HG03135 (cell line): ENCODE results near the gene GNB1.
A peak's percentile ranks its signal among the peaks of the same experiment; 100 is the strongest.

Experiments
- ATAC-seq: cut with Tn5 transposase; IDR thresholded peaks from one replicate; pipeline ENCODE4 v1.9.1; 2021; ENCODE audit warnings: mild to moderate bottlenecking, moderate library complexity; ENCODE audit not compliant: unreplicated experiment

The GNB1 gene

GRCh38 chr1:1786836-1787605 lies 103.9 kb downstream of the GNB1 start:
- ATAC-seq: no peak

DNA sequence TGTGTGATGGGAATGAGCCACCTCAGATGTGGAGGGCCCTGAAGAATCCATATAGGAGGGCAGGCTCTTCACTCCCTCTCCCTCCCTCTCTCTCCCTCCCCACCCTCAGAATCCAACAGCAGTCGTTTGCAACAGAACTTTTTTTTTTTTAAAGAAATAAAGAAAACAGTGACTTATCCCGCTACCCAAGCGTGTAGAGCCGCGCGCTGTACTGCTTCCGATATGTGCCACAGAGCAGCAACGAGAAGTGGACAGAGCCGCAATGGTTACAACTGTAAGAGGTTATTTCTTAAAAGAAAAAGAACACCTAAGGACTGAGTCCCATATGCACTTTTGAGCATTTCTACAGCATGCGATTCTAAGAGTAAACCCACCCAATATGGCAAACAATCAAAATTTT lies 105.2 kb downstream of the GNB1 start:
- ATAC-seq: no peak

DNA sequence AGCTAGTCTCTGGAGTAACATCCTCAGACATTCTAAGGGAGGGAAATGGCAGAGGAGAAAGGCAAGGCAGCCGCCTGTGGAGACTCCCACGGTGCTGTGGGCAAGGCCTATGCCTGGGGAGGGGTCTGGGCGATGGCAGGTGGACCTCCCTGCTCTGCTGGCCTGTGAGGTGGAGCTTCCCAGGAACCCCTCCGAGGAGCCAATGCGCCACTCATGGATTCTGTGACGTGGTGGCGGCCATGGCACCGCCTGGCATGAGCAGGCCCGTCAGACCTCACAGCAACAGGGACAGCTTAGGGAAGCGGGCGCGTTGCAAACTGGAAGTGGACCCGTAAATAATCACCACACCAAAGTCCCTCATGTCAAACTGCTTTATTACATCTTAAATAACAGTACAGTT lies 106.0 kb downstream of the GNB1 start:
- ATAC-seq: no peak

DNA sequence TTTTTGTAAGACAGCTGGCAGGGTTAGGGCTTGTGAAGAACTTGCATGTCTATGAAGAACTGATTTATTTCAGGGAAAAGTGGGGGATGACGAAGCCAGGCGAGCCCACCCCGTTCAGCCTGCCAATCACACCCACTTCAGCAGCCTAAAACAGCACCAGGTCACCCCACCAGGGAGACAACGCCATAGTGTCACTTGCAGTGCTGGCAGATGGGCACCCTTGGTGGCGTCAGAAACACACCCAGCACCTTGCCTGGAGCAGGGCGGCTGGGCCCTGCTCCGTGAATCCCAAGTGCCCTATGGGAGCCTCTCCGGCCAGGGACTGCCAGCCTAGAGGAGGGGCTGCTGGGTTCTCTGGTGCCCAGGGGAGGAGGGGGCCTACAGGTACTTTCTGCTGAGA lies 107.6 kb downstream of the GNB1 start:
- no peak for ATAC-seq

DNA sequence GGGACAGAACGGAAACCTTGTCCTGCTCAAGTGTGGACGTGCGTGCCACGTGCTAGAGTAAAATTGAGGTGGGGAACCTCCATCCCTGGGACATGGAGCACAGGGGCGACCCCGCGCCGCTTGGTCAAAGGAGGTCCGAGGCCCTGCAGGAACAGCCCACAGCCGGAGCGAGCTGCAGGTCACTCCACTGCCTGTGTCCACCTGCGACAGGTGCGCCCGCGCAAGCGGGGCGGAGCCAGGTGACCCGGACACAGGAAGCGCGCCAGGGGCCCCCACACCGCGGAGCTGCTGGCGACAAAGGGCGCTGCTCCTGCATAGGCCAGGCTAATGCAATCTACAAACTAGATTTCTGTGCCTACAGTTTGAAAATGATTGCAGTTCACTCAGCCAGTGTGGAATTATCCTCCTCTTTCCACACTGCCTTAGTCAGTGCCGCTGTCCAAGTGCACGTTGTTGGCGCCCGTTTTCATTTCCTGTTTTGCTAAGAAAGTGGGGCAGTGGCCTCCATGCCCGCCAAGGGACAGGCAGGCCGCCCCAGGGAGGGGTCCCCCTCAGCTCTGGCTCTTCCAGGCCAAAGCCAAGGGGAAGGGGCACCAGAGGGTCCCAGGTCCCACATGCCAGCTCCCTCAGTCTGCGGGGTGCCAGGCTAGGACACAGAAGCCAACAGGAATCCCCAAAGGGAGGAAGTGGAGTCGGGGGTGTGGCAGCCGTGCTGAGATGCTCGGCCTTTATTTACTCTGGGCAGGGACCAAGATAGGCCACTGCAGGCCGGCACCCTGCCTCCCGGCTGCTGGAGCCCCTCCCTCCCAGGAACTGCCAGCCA lies 108.3 kb downstream of the GNB1 start:
- no peak for ATAC-seq

- ATAC-seq: no peak
Measured at GRCh38 chr1:1781526-1781903, 109.4 kb downstream of the GNB1 start.

DNA sequence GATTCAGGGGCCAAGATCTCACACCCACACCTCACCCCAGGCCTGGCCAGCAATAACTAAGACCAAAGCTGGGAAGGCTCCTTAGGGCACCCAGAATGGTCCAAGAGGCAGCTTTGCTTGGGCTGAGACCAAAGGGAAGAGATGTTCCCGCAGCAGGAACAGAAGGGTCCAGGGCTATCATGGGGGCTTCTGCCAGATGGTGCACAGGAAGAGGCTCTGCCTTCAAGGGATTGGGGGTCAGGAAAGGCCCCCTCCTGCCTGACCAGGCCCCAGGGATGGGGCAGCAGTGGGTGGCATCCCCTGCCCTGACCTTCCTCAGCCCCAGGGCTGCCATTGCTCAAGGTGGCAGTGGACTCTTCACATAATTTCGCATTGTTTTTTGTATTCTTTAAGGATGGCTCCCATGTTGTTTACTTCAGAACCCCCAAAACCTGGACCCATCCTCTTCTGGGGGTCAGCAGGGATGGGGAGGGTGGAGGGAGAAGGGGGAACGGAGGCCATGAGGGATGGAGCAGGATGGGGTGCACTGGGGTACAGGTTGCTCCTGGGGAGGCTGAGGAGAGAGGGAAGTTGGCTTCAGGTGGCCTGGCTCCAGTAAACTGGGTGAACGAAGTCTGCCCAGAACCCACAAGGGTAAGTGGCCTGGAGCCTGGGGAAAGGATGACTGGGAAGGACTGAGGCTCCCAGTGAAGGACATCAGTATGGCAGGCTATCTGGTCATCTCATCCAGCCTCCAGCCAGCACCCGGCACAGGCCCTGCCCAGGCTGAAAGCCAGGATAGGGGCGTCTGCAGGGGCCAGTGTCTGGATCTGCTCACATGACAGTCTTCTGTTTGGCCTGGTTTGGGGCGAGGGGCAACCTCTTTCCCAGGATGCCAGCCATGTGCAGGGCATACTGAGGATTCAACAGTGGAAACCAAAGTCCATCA lies 110.0 kb downstream of the GNB1 start:
- ATAC-seq: no peak

DNA sequence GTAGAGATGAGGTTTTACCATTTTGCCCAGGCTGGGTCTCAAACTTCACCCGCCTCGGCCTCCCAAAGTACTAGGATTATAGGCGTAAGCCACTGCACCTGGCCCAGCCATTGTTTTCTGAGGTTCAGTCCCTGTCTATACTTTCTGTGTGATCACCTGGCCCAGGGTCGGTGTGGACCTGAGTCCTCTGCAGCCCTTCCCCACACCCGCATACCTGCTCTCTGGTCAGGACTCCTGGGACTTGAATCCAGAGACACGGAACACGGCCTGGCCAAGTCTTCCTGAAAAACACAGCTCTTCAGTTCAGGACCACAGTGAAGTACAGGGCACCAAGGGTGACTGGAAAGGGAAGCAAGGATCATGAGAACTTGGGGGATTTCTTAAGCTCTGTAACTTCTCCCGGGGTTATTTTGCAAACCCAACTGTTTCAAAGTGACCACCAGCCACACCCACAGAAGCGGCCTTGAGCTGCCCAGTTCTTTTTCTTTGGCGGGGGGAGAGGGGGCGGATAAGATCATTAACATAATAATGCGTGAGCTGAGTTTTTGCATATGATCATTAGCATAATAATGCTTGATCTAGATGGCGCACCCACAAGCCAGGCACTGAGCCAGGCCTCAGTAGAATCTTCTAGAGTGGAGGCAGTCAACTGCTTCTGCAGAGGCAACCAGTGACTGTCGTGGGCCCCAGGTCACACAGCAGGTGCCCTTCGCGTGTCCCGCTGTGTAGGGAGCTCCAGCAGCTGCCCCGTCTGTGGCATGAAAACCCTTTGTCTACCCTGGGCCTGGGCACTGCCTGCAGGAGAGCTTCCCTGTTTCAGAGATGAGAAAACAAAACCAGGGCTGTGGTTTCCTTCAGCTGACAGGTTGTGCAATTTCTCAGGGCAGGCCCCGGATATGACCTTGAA lies 110.9 kb downstream of the GNB1 start:
- ATAC-seq: peak; percentile 32

DNA sequence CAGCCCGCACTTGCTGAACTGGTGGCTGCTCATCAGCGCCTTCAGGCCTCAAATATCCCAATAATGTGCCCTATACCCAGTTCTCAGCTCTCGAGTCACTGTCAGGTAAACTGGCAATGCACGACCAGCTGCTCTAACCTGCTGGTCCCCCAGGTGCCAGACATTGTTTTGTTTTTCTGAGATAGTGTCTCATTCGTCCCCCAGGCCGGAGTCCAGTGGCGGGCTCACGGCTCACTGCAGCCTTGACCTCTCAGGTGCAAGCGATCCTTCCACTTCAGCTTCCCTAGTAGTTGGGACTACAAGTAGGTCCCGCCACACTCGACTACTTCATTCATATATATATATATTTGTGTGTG lies 111.6 kb downstream of the GNB1 start:
- ATAC-seq: no peak

DNA sequence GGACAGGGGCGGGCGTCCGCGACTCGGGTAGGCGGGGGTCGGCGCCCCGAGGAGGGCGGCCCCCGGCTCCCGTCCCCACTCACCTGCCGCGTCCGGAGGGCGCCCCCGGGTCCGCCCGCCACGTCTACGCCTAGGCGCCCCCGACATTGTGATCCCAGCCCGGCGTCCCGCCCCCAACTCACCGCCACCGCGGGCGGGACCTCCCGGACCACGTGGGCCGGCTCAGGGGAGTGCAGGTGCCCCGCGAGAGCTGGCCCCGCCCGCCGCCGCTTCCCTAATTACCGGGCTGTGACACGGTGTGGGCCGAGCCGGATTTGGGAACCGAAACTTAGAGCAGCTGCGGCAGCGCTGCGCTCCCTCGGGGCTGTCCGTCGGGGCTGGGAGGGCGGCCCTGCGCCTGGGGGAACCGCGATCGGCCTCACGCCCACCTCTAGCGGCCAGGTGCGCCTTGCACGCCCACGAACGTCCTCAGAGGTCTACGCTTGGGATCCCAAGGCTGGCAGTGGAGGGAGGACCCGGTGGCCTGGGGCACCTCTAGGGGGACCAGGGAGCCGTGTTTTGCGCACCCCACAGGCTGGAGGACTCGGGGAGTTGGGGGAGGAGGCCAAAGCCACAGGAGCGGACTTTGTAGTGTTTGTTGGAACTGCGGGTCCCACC lies 112.1 kb downstream of the GNB1 start:
- ATAC-seq: peak; percentile 66

GRCh38 chr1:1777950-1778662 lies 112.8 kb downstream of the GNB1 start, which contains the start of gene NADK:
NADK (minus strand) TSS chr1:1778470; CDS start chr1:1765406, 13,064 bp downstream.
- ATAC-seq: peak; percentile 32

DNA sequence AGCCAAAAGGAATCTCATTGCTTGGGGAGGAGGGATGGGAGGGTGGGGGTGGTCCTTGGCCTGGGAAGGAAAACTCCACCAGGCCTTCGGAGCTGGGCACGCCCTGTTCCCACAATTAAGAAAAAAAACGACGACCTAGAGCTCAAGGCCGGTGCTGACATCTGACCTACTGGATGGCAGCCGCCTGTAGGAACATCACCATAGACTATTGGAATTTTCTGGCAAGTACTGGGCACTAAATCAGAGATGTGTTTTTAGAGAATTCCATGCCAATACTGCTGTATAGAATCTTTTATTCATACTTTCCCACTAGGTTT lies 113.3 kb downstream of the GNB1 start:
- no peak for ATAC-seq

DNA sequence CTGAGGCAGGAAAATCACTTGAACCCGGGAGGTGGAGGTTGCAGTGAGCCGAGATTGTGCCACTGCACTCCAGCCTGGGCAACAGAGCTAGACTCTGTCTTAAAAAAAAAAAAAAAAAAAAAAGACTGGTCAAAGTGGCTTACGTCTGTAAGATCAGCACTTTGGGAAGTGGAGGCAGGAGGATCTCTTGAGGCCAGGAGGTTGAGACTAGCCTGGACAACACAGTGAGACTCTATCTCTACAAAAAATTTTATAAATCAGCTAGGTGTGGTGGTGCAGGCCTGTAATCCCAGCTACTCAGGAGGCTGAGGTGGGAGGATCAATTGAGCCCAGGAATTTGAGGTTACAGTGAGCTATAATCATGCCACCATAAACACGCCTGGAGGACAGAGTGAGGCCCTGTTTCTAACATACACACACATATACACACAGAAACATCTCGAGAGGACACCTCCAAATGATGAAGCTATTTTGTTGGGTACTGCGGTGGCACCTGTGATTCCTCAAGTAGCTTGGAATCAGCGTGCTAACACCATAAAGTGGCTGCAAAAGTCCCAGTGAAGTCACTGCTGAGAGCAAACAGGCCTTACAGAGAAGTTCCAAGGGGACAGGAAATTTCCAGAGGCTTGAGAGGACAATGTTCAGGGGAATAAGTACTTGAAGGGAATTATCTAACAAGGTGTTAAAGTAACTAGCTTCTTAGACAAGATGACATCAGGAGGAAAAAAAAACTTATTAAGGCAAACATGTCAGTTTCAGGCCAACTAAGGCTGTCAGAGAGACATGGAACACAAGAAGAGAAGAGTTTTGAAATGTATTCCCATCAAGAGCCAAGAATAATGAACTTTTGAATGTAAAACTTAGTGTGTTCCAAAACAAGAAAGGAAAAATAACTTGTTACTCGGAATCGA lies 114.0 kb downstream of the GNB1 start:
- no peak for ATAC-seq

- no peak for ATAC-seq
Measured at GRCh38 chr1:1775327-1776226, 115.3 kb downstream of the GNB1 start.

DNA sequence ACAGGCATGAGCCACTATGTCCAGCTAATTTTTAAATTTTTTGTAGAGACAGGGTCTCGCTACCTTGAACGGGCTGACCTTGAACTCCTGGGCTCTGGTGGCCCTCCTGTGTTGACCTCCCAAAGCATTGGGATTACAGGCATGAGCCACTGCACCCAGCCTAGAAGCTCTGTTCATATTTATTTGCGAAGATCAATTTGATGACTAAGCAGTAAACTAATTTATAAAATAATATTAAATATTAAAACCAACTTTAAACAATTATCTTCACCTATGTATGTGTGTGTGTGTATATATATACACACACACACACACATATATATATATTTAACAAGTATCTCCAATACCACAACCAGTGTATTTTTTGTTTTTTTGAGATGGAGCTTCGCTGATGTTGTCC lies 117.0 kb downstream of the GNB1 start:
- ATAC-seq: no peak

- no peak for ATAC-seq
Measured at GRCh38 chr1:1771096-1771495, 119.8 kb downstream of the GNB1 start.

GRCh38 chr1:1770102-1770501 lies 120.8 kb downstream of the GNB1 start:
- ATAC-seq: no peak
